ENCODE results near the gene CIBAR2.

- no peak for TF ChIP-seq GATAD2B (conservative IDR thresholded peaks at IDR 0.05; ENCODE audit: low read depth)
- no peak for TF ChIP-seq CHD1 (IDR thresholded peaks at IDR 0.05; ENCODE audit: low read depth, low read length)
- no peak for TF ChIP-seq BRCA1 (IDR thresholded peaks at IDR 0.05; ENCODE audit: low read depth, low read length)
- no peak for TF ChIP-seq GABPA (IDR thresholded peaks at IDR 0.05; ENCODE audit: low read depth)
- TF ChIP-seq, protein P1, sequence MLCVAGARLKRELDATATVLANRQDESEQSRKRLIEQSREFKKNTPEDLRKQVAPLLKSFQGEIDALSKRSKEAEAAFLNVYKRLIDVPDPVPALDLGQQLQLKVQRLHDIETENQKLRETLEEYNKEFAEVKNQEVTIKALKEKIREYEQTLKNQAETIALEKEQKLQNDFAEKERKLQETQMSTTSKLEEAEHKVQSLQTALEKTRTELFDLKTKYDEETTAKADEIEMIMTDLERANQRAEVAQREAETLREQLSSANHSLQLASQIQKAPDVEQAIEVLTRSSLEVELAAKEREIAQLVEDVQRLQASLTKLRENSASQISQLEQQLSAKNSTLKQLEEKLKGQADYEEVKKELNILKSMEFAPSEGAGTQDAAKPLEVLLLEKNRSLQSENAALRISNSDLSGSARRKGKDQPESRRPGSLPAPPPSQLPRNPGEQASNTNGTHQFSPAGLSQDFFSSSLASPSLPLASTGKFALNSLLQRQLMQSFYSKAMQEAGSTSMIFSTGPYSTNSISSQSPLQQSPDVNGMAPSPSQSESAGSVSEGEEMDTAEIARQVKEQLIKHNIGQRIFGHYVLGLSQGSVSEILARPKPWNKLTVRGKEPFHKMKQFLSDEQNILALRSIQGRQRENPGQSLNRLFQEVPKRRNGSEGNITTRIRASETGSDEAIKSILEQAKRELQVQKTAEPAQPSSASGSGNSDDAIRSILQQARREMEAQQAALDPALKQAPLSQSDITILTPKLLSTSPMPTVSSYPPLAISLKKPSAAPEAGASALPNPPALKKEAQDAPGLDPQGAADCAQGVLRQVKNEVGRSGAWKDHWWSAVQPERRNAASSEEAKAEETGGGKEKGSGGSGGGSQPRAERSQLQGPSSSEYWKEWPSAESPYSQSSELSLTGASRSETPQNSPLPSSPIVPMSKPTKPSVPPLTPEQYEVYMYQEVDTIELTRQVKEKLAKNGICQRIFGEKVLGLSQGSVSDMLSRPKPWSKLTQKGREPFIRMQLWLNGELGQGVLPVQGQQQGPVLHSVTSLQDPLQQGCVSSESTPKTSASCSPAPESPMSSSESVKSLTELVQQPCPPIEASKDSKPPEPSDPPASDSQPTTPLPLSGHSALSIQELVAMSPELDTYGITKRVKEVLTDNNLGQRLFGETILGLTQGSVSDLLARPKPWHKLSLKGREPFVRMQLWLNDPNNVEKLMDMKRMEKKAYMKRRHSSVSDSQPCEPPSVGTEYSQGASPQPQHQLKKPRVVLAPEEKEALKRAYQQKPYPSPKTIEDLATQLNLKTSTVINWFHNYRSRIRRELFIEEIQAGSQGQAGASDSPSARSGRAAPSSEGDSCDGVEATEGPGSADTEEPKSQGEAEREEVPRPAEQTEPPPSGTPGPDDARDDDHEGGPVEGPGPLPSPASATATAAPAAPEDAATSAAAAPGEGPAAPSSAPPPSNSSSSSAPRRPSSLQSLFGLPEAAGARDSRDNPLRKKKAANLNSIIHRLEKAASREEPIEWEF (IDR thresholded peaks at IDR 0.05; ENCODE audit: insufficient replicate concordance, low read depth, low read length): no peak
- no peak for TF ChIP-seq HDGF (IDR thresholded peaks at IDR 0.05)
- TF ChIP-seq, protein P2, sequence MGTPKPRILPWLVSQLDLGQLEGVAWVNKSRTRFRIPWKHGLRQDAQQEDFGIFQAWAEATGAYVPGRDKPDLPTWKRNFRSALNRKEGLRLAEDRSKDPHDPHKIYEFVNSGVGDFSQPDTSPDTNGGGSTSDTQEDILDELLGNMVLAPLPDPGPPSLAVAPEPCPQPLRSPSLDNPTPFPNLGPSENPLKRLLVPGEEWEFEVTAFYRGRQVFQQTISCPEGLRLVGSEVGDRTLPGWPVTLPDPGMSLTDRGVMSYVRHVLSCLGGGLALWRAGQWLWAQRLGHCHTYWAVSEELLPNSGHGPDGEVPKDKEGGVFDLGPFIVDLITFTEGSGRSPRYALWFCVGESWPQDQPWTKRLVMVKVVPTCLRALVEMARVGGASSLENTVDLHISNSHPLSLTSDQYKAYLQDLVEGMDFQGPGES (IDR thresholded peaks at IDR 0.05): no peak
- no peak for TF ChIP-seq MAX (IDR thresholded peaks at IDR 0.05; ENCODE audit: low read depth, low read length)
These were observed 34.0 kb downstream of the CIBAR2 start for GRCh38 chr16:85078226-85078625.
